HG02938 (cell line): ENCODE data around the gene FKBP8.
"Not testable (repeated sequence)": the region's sequence is repeated elsewhere in the genome, so short reads cannot be mapped to it uniquely, and the experiment has no call there.

ENCODE experiments used
- ATAC-seq: cut with Tn5 transposase; IDR thresholded peaks from one replicate; pipeline ENCODE4 v1.9.1; 2021; ENCODE audit warnings: mild to moderate bottlenecking, moderate library complexity; ENCODE audit not compliant: unreplicated experiment

The FKBP8 gene

GRCh38 chr19:18559685-18560084, 16.3 kb upstream of the FKBP8 start:
- no peak for ATAC-seq

- ATAC-seq: no peak
Measured at GRCh38 chr19:18558604-18559003, 15.2 kb upstream of the FKBP8 start.

- ATAC-seq: no peak
Measured at GRCh38 chr19:18558202-18558555, 14.8 kb upstream of the FKBP8 start.

- peak; percentile 93 for ATAC-seq
Measured at GRCh38 chr19:18557411-18558201, 14.2 kb upstream of the FKBP8 start, which contains the start of gene KXD1. Gene KXD1, plus strand, starts transcription at chr19:18557870. Its CDS starts 4,187 bp downstream, at chr19:18562057.

GRCh38 chr19:18551631-18552030, 8.3 kb upstream of the FKBP8 start:
- no peak for ATAC-seq

- ATAC-seq: peak; percentile 48
Measured at GRCh38 chr19:18543814-18544475, 572 bp upstream of the FKBP8 start.

- no peak for ATAC-seq
Measured at GRCh38 chr19:18541992-18542940, 1.1 kb downstream of the FKBP8 start.

- ATAC-seq: no peak
Measured at GRCh38 chr19:18541258-18541991, 1.9 kb downstream of the FKBP8 start.

GRCh38 chr19:18540200-18540599, 3.2 kb downstream of the FKBP8 start:
- ATAC-seq: not testable (repeated sequence)

GRCh38 chr19:18539372-18539771, 4.0 kb downstream of the FKBP8 start:
- no peak for ATAC-seq

- no peak for ATAC-seq
Measured at GRCh38 chr19:18538115-18538514, 5.3 kb downstream of the FKBP8 start.

GRCh38 chr19:18537431-18537830, 5.9 kb downstream of the FKBP8 start:
- no peak for ATAC-seq

- ATAC-seq: no peak
Measured at GRCh38 chr19:18536475-18536874, 6.9 kb downstream of the FKBP8 start.

GRCh38 chr19:18533058-18533457, 10.3 kb downstream of the FKBP8 start:
- ATAC-seq: no peak

- no peak for ATAC-seq
Measured at GRCh38 chr19:18532168-18532890, 11.0 kb downstream of the FKBP8 start.

GRCh38 chr19:18531485-18531884, 11.9 kb downstream of the FKBP8 start:
- no peak for ATAC-seq

GRCh38 chr19:18529782-18530181, 13.6 kb downstream of the FKBP8 start:
- ATAC-seq: no peak

GRCh38 chr19:18526316-18526715, 17.1 kb downstream of the FKBP8 start:
- no peak for ATAC-seq

- ATAC-seq: no peak
Measured at GRCh38 chr19:18523841-18524240, 19.5 kb downstream of the FKBP8 start.

GRCh38 chr19:18522862-18523440, 20.4 kb downstream of the FKBP8 start:
- not testable (repeated sequence) for ATAC-seq
